NT2/D1 (cell line): ENCODE results near the gene AVEN.

Source experiments
- SUZ12 ChIP-seq: IDR thresholded peaks from 2 replicates; pipeline ENCODE4 v1.6.1; 2011; ENCODE audit not compliant: insufficient read length, insufficient read depth; ENCODE audit errors: extremely low read depth
- YY1 ChIP-seq: IDR thresholded peaks from 2 replicates; pipeline ENCODE4 v1.6.1; 2011; ENCODE audit not compliant: insufficient read length, insufficient read depth
- ZNF274 ChIP-seq: IDR thresholded peaks from 2 replicates; pipeline ENCODE4 v1.6.1; 2011; ENCODE audit warnings: mild to moderate bottlenecking, low read depth, low read length

DNA sequence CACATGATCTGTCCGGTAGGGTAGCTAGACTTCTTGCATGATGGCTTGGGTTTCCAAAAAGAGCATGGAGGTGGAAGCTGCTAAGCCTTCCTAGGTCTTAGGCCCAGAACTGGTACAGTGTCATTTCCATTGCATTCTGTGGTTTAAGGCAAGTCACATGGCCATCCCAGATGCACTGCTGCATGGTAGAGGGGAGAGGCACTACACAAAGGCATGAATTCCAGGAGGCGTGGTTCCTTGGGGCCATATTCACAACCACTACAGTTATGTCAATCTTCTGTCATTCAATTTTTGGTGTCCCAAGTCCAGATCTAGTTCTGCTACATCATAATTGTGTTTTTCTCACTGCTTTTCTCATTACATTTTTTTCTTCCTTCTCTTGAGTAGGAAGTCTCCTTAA is 192.9 kb downstream of the AVEN start:
- TF ChIP-seq YY1 = no peak
- no peak for TF ChIP-seq SUZ12
- no peak for TF ChIP-seq ZNF274
